HuH-7 (cell line): ENCODE measurements around the gene CD27.
"Not testable (repeated sequence)": the region's sequence is repeated elsewhere in the genome, so short reads cannot be mapped to it uniquely, and the experiment has no call there.

Source experiments
- DNase-seq: peaks from one replicate; pipeline ENCODE4 v3.0.0; 2011; ENCODE audit warnings: low spot score

CD27 gene

GRCh38 chr12:6461401-6462233, 16.9 kb downstream of the CD27 start:
- DNase-seq = no peak

GRCh38 chr12:6462234-6462995, 17.7 kb downstream of the CD27 start:
- no peak for DNase-seq

GRCh38 chr12:6463216-6463615, 18.5 kb downstream of the CD27 start:
- DNase-seq = no peak

DNA sequence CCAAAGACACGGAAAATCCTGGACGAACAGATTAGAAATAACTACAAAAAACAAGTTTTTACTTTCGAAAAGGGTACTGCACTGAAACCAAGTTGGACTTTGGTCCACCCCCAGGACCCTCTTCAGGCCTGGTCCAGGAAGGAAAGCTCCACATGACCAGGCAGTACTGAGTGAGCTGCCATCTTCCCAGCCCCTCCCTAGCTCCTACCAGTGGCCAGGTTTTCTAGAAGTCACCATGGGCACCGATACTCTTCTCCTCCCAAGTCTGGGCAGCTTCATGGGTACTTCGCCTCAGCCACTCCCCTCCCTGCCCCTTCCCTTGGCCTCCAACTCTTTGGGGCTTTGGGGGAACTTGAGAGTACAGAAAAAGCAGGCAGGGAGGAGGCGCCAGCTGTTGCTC, 19.1 kb downstream of the CD27 start:
- no peak for DNase-seq

DNA sequence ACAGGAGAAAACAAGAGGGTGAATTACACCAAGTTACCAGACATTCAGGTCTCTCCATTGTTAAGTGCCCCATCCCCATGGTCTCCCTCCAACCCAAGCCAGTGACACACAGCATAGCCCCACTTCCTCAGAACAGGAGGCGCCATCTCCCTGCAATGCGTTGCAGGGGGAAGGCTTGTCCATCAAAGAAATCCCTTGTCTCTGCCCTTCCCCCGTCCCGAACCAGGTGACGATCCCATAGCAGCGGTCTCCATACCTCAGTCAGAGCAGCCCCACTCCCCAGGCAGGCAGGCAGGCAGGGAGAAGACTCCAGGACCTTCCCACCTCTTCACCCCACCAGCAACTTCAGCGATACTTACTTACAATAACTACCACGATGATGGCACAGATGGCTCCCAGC, 19.8 kb downstream of the CD27 start:
- no peak for DNase-seq

DNA sequence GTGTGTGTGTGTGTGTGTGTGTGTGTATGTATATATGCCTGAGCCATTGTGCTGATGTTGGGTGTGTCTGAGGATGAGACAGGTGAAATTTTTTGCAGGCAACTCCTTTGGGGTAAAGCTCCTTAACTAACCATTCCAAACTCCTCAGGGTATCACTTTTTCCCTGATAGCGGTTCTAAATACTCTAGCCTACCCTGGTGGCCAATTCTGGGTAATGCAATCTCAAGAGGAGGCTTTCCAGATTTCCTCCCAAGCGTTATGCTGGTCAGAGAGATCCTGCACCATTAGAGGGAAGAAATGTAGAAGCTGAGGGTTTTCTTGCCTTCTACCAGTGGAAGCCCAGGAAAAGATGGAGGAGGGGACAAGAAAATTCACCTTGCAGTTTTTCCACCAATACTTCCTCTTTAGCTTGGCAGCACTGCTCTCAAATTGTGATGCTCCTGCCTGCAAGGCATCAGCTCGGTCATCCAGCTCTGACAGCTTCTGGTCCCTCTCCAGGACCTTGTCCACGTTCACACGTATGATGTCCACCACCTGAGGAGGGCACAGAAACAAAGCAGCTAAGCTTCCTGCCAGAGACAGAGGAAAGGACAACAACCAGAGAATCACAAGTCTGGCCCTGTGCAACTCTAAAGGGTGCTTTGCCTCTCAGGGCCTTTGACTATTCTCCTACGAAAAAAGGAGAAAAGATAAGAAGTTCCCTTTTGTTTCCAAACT, 20.9 kb downstream of the CD27 start:
- DNase-seq = peak; percentile 84

DNA sequence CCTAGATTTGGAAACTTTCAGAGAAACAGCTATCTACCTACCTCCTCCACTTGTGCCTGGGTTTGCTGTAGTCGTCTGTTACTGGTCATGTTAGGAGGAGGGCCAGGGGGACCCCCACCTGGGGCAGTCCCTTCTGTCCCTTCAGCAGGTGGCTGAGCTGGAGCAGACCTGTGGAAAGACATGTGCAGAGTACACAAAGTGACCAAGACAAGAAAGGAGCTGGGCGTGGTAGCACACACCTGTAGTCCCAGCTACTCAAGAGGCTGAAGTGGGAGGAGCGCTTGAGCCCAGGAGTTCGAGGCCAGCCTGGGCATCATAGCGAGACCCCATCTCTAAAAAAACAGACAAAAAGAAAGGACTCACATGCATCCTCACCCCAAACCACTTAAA, 21.4 kb downstream of the CD27 start:
- DNase-seq = no peak

GRCh38 chr12:6466751-6467150, 22.0 kb downstream of the CD27 start:
- not testable (repeated sequence) for DNase-seq

DNA sequence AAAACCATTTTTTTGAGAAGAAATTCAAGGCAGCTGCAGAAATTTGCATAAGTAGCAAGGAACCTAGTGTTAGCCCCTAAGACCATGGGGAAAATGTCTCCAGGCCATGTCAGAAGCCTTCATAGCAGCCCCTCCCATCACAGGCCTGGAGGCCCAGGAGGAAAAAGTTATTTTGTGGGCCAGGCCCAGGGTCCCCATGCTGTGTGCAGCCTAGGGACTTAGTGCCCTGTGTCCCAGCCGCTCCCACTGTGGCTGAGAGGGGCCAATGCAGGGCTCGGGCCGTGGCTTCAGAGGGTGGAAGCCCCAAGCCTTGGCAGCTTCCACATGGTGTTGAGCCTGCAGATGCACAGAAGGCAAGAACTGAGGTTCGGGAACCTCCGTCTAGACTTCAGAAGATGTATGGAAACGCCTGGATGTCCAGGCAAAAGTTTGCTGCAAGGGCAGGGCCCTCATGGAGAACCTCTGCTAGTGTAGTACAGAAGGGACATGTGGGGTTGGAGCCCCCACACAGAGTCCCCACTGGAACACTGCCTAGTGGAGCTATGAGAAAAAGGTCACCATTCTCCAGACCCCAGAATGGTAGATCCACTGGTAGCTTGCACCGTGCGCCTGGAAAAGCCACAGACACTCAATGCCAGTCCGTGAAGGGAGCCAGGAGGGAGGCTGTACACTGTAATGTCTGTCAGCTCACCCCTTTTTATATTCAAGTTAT, 23.0 kb downstream of the CD27 start:
- not testable (repeated sequence) for DNase-seq

DNA sequence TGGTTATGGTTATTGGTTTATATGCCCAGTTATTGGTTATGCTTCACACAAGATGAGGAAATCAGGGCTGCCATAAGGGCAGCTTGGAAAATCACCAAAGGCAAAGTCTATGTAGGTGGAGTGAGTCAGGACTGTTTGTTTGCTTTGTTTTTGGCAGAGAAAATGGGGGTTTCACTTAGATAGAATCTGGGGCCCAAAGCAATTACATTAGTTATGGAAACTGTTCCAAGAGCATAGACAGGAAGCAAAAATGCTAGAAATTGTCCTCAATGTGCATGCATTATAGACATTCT, 23.5 kb downstream of the CD27 start:
- DNase-seq = no peak

DNA sequence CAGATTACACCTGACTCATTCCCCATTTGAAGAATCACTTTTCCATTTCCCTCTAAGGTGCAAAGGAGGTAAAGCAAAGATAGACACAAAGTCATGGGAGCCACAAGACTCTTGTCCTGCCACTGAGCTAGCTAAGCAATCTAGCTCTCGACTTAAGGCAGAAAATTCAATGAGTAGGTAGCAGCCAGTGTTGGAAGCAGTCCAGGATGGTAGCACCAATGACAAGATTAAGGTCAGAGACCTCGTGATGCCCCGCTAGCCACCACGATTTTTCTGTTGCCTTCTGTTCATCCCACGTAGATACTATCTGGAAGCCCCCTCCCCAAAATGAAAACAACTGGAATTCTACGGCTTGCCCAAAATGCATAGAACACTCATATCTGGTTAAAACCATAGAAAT, 24.3 kb downstream of the CD27 start:
- no peak for DNase-seq

DNA sequence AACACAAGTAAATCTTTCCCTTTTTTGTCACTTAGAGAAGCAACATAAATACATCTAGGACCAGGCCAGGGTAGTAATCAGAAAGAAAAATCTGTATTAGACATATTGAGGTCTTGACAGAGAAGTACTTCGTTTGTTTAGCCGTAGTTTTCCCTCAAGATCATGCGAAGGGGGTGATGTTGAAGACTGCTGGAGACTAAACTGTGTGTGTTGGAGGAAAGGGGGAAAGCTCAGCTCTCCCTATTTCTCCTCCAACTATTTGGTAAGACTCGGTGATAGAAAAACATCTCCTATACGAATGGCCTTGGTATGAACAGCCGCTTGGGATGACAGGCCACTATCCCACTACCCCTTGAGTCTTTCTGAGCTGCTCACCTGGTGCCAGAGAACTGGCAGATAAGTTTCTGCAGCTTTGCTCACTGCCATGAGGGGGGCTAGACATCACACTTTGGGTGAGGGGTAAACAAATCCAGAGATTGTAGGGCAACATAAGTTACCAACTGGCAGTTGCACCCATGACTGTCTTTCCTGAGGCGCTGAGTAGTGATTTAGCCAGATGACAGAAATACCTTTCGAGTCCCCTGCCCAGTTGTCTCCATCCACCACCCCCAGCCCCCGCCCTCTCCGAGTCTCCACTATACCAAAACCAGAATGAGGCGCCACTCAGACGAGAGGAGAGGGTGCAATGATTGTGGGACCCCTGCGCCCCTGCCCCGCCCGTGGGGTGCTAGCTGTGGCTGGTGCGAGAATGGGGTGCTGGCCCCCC, 25.0 kb downstream of the CD27 start:
- peak; percentile 30 for DNase-seq

- peak; percentile 98 for DNase-seq
These were observed 25.8 kb downstream of the CD27 start, which contains the start of gene VAMP1 for GRCh38 chr12:6470375-6471163. TSS of gene VAMP1 (minus strand) at chr12:6470677. CDS start at chr12:6470531, 146 bp downstream.

- no peak for DNase-seq
These were observed 27.2 kb downstream of the CD27 start for GRCh38 chr12:6471989-6472360.

- no peak for DNase-seq
These were observed 27.7 kb downstream of the CD27 start for GRCh38 chr12:6472491-6472890.

DNA sequence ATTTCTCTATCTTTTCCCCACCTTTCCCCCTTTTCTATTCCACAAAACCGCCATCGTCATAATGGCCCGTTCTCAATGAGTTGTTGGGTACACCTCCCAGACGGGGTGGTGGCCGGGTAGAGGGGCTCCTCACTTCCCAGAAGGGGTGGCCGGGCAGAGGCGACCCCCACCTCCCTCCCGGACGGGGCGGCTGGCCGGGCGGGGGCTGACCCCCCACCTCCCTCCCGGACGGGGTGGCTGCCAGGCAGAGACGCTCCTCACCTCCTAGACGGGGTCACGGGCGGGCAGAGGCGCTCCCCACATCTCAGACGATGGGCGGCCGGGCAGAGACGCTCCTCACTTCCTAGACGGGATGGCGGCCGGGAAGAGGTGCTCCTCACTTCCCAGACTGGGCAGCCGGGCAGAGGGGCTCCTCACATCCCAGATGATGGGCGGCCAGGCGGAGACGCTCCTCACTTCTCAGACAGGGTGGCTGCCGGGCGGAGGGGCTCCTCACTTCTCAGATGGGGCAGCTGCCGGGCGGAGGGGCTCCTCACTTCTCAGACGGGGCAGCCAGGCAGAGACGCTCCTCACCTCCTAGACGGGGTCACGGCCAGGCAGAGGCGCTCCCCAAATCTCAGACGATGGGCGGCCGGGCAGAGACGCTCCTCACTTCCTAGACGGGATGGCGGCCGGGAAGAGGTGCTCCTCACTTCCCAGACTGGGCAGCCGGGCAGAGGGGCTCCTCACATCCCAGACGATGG, 30.6 kb downstream of the CD27 start:
- DNase-seq = not testable (repeated sequence)

- no peak for DNase-seq
These were observed 31.7 kb downstream of the CD27 start for GRCh38 chr12:6476489-6476888.

- DNase-seq = not testable (repeated sequence)
These were observed 33.0 kb downstream of the CD27 start for GRCh38 chr12:6477601-6478377.

GRCh38 chr12:6478416-6478815, 33.7 kb downstream of the CD27 start:
- DNase-seq = no peak
